ENCODE measurements around the gene B3GAT1. TPM values are rescaled to one million over a fixed set of nuclear protein-coding genes. Genes with fewer than 3 reads are reported as not detected.

The B3GAT1 gene
- polyA plus RNA-seq, 4 donors, result 0.54 to 1.4 (median 0.57) TPM; not detected in 1

GRCh38 chr11:134438542-134439537 is 26.8 kb upstream of the B3GAT1 start:
- H3K27ac ChIP-seq (ENCODE audit: low read depth in 1 of 3, low read length in 2 of 3), result peak overlapping the region in 1 of 3 donors; percentile 78
- FAIRE-seq, result no peak
- H3K9me3 ChIP-seq (ENCODE audit: control insufficient read depth in 2 of 2, insufficient read depth in 1 of 2, low read depth in 1 of 2, low read length in 1 of 2), result no peaks in the 10 kb centered on the region
- peak; percentile 66 to 87 for DNase-seq
- no peak overlapping the region for H3K4me3 ChIP-seq (ENCODE audit: low read depth in 1 of 3, low read length in 3 of 3)
- no peaks in the 10 kb centered on the region for H3K36me3 ChIP-seq (ENCODE audit: control insufficient read depth in 3 of 3, insufficient read depth in 2 of 3, low read depth in 1 of 3, low read length in 3 of 3)
- 15 to 61% (median 33%) methylated on average over 21 of the region's 21 CpGs for WGBS, 3 donors
- peaks cover 0 to 4% (median 2%) of the 10 kb centered on the region in 3 donors for H3K27me3 ChIP-seq (ENCODE audit: control insufficient read depth in 3 of 3, insufficient read depth in 3 of 3, low read length in 3 of 3)
- peaks cover 0 to 6% (median 5%) of the 10 kb centered on the region in 3 donors for H3K4me1 ChIP-seq (ENCODE audit: control insufficient read depth in 3 of 3, insufficient read depth in 2 of 3, low read depth in 1 of 3, low read length in 2 of 3)

GRCh38 chr11:134437821-134438220 is 25.8 kb upstream of the B3GAT1 start:
- Histone ChIP-seq H3K27ac (ENCODE audit: low read depth in 1 of 3, low read length in 2 of 3) (no peak overlapping the region), H3K4me1 (ENCODE audit: control insufficient read depth in 3 of 3, insufficient read depth in 2 of 3, low read depth in 1 of 3, low read length in 2 of 3) (peaks cover 0 to 6% (median 5%) of the 10 kb centered on the region in 3 donors), H3K4me3 (ENCODE audit: low read depth in 1 of 3, low read length in 3 of 3) (no peak overlapping the region), H3K9me3 (ENCODE audit: control insufficient read depth in 2 of 2, insufficient read depth in 1 of 2, low read depth in 1 of 2, low read length in 1 of 2) (no peaks in the 10 kb centered on the region), H3K36me3 (ENCODE audit: control insufficient read depth in 3 of 3, insufficient read depth in 2 of 3, low read depth in 1 of 3, low read length in 3 of 3) (no peaks in the 10 kb centered on the region), H3K27me3 (ENCODE audit: control insufficient read depth in 3 of 3, insufficient read depth in 3 of 3, low read length in 3 of 3) (peaks cover 0 to 4% (median 2%) of the 10 kb centered on the region in 3 donors)
- WGBS, 3 donors, result 82 to 91% (median 82%) methylated on average over 9 of the region's 9 CpGs
- no peak for DNase-seq
- no peak for FAIRE-seq

DNA sequence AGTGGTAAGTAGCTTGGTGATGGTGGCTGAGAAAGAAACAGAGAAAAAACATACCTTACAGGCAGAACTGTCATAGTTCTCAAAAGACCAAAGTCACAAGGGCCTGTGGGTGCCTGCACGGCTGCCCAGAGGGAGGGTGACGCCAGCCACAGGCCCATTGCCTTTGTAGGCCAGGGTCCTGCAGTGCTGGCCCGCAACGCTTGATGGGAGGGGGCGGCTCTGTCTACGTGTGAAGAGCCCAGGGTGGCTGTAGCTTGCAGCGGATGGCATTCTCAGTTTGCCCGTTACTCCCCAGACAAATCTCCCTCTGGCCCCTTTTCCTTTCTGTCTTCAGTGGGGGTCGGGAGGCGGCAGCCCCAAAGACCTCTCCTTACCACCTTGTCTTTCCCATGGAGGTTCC is 24.7 kb upstream of the B3GAT1 start:
- FAIRE-seq (no peak), DNase-seq (no peak)
- peaks cover 0 to 4% (median 2%) of the 10 kb centered on the region in 3 donors for H3K27me3 ChIP-seq (ENCODE audit: control insufficient read depth in 3 of 3, insufficient read depth in 3 of 3, low read length in 3 of 3)
- no peaks in the 10 kb centered on the region for H3K36me3 ChIP-seq (ENCODE audit: control insufficient read depth in 3 of 3, insufficient read depth in 2 of 3, low read depth in 1 of 3, low read length in 3 of 3)
- H3K9me3 ChIP-seq (ENCODE audit: control insufficient read depth in 2 of 2, insufficient read depth in 1 of 2, low read depth in 1 of 2, low read length in 1 of 2), result no peaks in the 10 kb centered on the region
- no peak overlapping the region for H3K4me3 ChIP-seq (ENCODE audit: low read depth in 1 of 3, low read length in 3 of 3)
- peaks cover 0 to 6% (median 5%) of the 10 kb centered on the region in 3 donors for H3K4me1 ChIP-seq (ENCODE audit: control insufficient read depth in 3 of 3, insufficient read depth in 2 of 3, low read depth in 1 of 3, low read length in 2 of 3)
- H3K27ac ChIP-seq (ENCODE audit: low read depth in 1 of 3, low read length in 2 of 3), result no peak overlapping the region
- WGBS, 3 donors, result 90 to 93% (median 93%) methylated on average over 10 of the region's 10 CpGs

DNA sequence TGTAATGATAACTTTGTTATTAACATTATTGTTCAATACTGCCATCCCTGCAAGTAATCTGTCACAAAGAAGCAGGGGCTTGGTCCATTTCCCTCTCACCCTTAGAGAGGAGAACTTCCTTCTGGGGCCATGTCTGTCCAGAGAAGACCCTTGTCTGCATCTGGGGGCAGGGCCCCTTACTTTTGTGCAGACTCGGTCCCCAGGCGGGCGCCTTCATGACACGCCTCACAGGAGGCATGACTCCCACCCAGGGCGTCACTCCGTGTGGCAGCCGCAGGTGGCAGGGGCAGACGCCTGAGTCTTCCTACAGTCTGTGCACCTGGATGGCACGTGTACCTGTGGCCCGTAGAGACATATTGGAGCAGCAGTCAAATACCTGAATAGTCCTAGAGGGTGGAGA is 21.8 kb upstream of the B3GAT1 start:
- FAIRE-seq (no peak), DNase-seq (no peak)
- peaks cover 0 to 2% (median under 1%) of the 10 kb centered on the region in 3 donors for H3K4me1 ChIP-seq (ENCODE audit: control insufficient read depth in 3 of 3, insufficient read depth in 2 of 3, low read depth in 1 of 3, low read length in 2 of 3)
- no peak overlapping the region for H3K27ac ChIP-seq (ENCODE audit: low read depth in 1 of 3, low read length in 2 of 3)
- H3K9me3 ChIP-seq (ENCODE audit: control insufficient read depth in 2 of 2, insufficient read depth in 1 of 2, low read depth in 1 of 2, low read length in 1 of 2), result no peaks in the 10 kb centered on the region
- 62 to 78% (median 69%) methylated on average over 10 of the region's 10 CpGs for WGBS, 3 donors
- H3K36me3 ChIP-seq (ENCODE audit: control insufficient read depth in 3 of 3, insufficient read depth in 2 of 3, low read depth in 1 of 3, low read length in 3 of 3), result no peaks in the 10 kb centered on the region
- H3K27me3 ChIP-seq (ENCODE audit: control insufficient read depth in 3 of 3, insufficient read depth in 3 of 3, low read length in 3 of 3), result peaks cover 0 to 4% (median 2%) of the 10 kb centered on the region in 3 donors
- H3K4me3 ChIP-seq (ENCODE audit: low read depth in 1 of 3, low read length in 3 of 3), result no peak overlapping the region

DNA sequence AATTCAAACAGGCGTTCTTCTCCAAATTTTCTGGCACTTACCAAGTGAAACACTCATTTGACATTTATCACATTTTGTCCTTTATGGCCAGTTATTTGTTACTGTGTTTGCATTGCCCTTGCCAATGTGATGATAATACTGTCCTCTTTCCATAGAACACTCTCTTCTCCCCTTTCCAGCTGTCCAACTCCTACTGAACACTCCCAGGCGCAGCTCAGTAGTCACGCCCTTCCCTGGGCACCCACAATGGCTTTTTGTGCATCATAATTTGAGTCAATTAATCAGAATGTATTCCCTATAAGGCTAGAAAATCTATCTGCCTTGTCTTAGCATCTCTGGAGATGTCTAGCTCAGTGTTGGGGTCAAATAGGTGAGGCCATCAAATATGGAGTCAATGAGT is 21.2 kb upstream of the B3GAT1 start:
- Histone ChIP-seq H3K4me3 (ENCODE audit: low read depth in 1 of 3, low read length in 3 of 3) (no peak overlapping the region), H3K27ac (ENCODE audit: low read depth in 1 of 3, low read length in 2 of 3) (no peak overlapping the region), H3K27me3 (ENCODE audit: control insufficient read depth in 3 of 3, insufficient read depth in 3 of 3, low read length in 3 of 3) (peaks cover 0 to 4% (median 2%) of the 10 kb centered on the region in 3 donors), H3K9me3 (ENCODE audit: control insufficient read depth in 2 of 2, insufficient read depth in 1 of 2, low read depth in 1 of 2, low read length in 1 of 2) (no peaks in the 10 kb centered on the region), H3K4me1 (ENCODE audit: control insufficient read depth in 3 of 3, insufficient read depth in 2 of 3, low read depth in 1 of 3, low read length in 2 of 3) (peaks cover 0 to 2% (median 0%) of the 10 kb centered on the region in 3 donors), H3K36me3 (ENCODE audit: control insufficient read depth in 3 of 3, insufficient read depth in 2 of 3, low read depth in 1 of 3, low read length in 3 of 3) (no peaks in the 10 kb centered on the region)
- DNase-seq (no peak), FAIRE-seq (no peak)
- WGBS, 3 donors, result 57 to 69% (median 62%) methylated on average over 3 of the region's 3 CpGs

GRCh38 chr11:134432776-134433175 is 20.7 kb upstream of the B3GAT1 start:
- no peak for FAIRE-seq

DNA sequence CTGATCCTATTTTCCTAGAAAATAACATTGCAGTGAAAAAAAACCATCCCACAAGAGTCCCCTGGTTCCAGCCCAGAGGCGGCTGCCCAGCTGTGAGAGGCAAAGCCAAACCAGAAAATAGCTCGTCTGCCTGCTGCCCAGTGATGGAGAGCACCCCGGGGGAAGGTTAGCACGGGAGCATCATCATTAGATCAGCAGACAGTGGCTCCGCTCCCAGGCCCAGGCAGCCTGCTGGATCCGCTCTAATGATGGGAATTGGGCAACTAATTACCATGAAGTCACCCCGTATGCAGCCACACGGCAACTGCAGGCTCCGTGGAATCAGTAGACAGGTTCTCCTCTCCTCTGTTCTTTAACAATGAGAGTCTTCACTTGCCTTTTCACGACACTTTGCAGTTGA is 17.1 kb upstream of the B3GAT1 start:
- FAIRE-seq (no peak), DNase-seq (no peak)
- Histone ChIP-seq H3K27me3 (ENCODE audit: control insufficient read depth in 3 of 3, insufficient read depth in 3 of 3, low read length in 3 of 3) (peaks cover 0 to 3% (median 0%) of the 10 kb centered on the region in 3 donors), H3K27ac (ENCODE audit: low read depth in 1 of 3, low read length in 2 of 3) (no peak overlapping the region), H3K4me3 (ENCODE audit: low read depth in 1 of 3, low read length in 3 of 3) (no peak overlapping the region), H3K4me1 (ENCODE audit: control insufficient read depth in 3 of 3, insufficient read depth in 2 of 3, low read depth in 1 of 3, low read length in 2 of 3) (no peaks in the 10 kb centered on the region), H3K9me3 (ENCODE audit: control insufficient read depth in 2 of 2, insufficient read depth in 1 of 2, low read depth in 1 of 2, low read length in 1 of 2) (no peaks in the 10 kb centered on the region), H3K36me3 (ENCODE audit: control insufficient read depth in 3 of 3, insufficient read depth in 2 of 3, low read depth in 1 of 3, low read length in 3 of 3) (no peaks in the 10 kb centered on the region)
- WGBS, 3 donors, result 67 to 83% (median 75%) methylated on average over 10 of the region's 10 CpGs

More at GRCh38 chr11:134432776-134433175, 20.7 kb upstream of the B3GAT1 start:
- DNase-seq, result no peak
- H3K4me3 ChIP-seq (ENCODE audit: low read depth in 1 of 3, low read length in 3 of 3), result no peak overlapping the region
- H3K27me3 ChIP-seq (ENCODE audit: control insufficient read depth in 3 of 3, insufficient read depth in 3 of 3, low read length in 3 of 3), result peaks cover 0 to 4% (median 2%) of the 10 kb centered on the region in 3 donors
- WGBS, 3 donors, result 13 to 21% (median 19%) methylated on average over 2 of the region's 2 CpGs
- no peaks in the 10 kb centered on the region for H3K9me3 ChIP-seq (ENCODE audit: control insufficient read depth in 2 of 2, insufficient read depth in 1 of 2, low read depth in 1 of 2, low read length in 1 of 2)
- H3K27ac ChIP-seq (ENCODE audit: low read depth in 1 of 3, low read length in 2 of 3), result no peak overlapping the region
- no peaks in the 10 kb centered on the region for H3K36me3 ChIP-seq (ENCODE audit: control insufficient read depth in 3 of 3, insufficient read depth in 2 of 3, low read depth in 1 of 3, low read length in 3 of 3)
- H3K4me1 ChIP-seq (ENCODE audit: control insufficient read depth in 3 of 3, insufficient read depth in 2 of 3, low read depth in 1 of 3, low read length in 2 of 3), result no peaks in the 10 kb centered on the region

DNA sequence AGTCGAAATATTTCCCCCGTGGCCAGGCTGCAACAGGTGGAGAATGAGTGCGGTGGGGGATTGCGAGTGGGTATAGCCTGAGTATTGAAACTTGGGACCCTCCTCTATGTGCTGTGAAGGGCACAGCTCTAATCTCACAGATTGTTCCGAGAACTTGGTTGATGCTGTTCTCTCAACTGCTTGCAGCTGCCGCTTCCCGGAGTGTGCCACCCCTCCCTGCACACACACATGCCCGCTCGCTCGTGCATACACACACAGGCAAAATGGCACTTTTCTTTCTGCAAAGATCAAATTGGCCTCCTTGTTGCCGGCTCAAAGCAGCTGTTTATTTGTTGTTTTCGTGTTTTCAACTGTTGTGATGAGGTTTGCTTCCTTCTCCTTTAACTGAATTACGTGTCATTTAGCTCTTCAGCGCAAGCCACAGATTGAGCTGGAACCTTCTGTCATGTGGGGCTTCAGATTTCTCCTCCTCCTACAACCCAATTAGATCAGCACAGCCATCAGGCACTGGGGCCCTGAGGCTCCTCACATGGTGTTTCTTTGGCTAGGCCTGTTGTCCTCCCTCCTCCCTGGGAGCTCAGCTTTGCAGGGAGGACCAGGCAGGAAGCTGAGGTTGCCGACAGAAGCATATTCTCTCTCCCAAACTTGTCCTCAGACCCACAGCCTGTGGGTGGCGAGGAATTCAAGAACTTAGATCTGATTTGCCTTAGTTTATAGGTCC is 13.9 kb upstream of the B3GAT1 start:
- peaks cover 0 to 2% (median 0%) of the 10 kb centered on the region in 3 donors for H3K27me3 ChIP-seq (ENCODE audit: control insufficient read depth in 3 of 3, insufficient read depth in 3 of 3, low read length in 3 of 3)
- no peaks in the 10 kb centered on the region for H3K4me1 ChIP-seq (ENCODE audit: control insufficient read depth in 3 of 3, insufficient read depth in 2 of 3, low read depth in 1 of 3, low read length in 2 of 3)
- FAIRE-seq (no peak), DNase-seq (no peak)
- no peak overlapping the region for H3K4me3 ChIP-seq (ENCODE audit: low read depth in 1 of 3, low read length in 3 of 3)
- WGBS, 3 donors, result 77 to 79% (median 78%) methylated on average over 16 of the region's 16 CpGs
- no peak overlapping the region for H3K27ac ChIP-seq (ENCODE audit: low read depth in 1 of 3, low read length in 2 of 3)
- H3K9me3 ChIP-seq (ENCODE audit: control insufficient read depth in 2 of 2, insufficient read depth in 1 of 2, low read depth in 1 of 2, low read length in 1 of 2), result no peaks in the 10 kb centered on the region
- H3K36me3 ChIP-seq (ENCODE audit: control insufficient read depth in 3 of 3, insufficient read depth in 2 of 3, low read depth in 1 of 3, low read length in 3 of 3), result no peaks in the 10 kb centered on the region
